NOMO-1 treated with DMSO at 0.1 percent for 48 hours (cell line): Measurements from ENCODE around the gene ZIC4.

ENCODE experiments used
- DNase-seq: peaks from one replicate; lab custom pipeline; 2025; ENCODE audit not compliant: unreplicated experiment; lab: John Stamatoyannopoulos, UW

The ZIC4 gene

GRCh38 chr3:147356145-147356908, 50.0 kb downstream of the ZIC4 start:
- no peak for DNase-seq

DNA sequence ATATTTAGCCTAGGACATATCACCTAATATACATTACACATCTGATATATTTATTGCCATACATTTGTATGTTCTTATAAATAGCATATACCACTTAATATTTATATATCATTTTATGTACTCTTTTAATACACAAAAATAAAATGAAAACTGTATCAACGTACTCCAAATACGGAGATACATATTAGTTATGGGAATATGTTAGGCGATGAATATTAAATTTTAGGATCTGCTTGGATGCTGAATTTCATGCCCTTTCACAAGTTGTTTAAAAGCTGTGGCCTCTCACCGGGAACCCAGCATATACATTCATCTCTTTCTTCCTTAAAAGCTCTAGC, 50.6 kb downstream of the ZIC4 start:
- no peak for DNase-seq

GRCh38 chr3:147355084-147355752, 51.1 kb downstream of the ZIC4 start:
- DNase-seq: no peak

DNA sequence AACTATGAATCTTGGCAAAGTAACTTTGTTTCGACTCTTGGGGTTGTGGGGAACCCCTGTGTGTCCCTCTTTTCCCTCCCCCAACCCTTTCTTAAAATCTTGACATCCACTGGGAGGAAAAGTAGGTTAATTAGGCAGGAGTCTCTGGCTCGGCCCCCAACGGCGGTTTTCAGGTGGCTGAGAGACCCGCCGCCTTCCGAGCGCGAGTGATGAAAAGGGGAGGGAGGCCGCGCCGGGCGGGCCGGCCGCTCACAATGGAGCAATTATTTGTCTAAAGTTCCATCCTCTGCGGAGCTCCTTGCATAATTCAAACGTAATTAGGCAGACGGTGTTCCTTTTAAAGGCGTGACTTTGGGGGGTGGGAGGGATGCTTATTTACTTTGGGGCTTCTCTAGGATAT, 51.7 kb downstream of the ZIC4 start:
- no peak for DNase-seq

- no peak for DNase-seq
Measured at GRCh38 chr3:147351301-147351700, 55.0 kb downstream of the ZIC4 start.

GRCh38 chr3:147348976-147349375, 57.4 kb downstream of the ZIC4 start:
- no peak for DNase-seq

DNA sequence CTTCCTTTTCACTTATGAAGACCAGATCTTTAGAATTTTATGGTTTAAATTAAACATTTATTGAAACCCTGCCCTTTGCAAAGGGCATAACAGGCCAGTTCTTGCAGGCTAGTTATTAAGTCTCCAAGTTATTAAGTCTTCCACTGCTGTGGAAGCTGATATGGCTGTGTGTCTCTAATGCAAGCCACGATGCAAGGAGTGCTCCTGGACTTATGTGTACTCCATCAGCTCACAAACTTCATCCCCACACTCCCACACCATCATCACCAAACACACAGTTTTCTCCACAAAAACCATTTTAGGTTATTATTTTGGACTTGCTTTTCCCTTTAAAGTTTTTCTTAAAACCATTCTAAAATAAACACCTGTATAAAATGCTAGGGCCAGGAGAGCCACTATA, 62.4 kb downstream of the ZIC4 start:
- no peak for DNase-seq

GRCh38 chr3:147341727-147342126, 64.6 kb downstream of the ZIC4 start:
- no peak for DNase-seq

DNA sequence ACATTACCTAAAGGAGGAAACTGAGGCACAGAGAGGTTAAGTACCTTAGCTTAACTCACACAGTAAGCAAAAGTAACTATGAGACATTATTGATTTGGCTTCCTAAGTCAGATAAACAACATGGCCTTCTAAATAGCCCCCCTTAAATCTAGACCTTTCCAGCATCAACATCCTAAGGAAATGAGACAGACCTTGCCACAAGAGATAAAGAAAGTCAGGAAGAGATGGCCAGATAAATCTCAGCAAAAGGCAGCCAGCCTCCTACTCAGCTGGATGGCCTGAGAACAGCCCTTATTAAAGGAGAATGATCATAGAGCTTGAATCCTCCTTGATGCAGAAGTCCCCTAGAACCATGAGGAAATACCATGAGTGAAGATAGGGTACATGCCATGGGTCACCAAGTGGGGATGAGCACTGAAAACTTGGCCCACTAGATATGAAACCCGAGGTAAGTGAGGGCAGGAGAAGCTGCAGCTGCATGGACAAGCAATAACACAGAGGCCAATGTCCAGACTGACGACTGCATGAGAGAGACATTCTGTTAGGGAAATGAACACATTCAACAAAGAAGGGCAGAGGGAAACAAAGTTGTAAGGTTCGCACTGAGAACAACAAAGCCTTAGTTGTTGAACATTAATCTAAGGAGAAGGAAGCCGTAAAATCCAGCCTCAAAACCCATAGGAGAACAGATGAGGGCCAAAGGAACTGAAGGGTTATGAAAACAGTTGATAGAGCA, 69.6 kb downstream of the ZIC4 start:
- DNase-seq: no peak
